Measurements from ENCODE around the gene GP1BA. TPM values are rescaled to one million over a fixed set of nuclear protein-coding genes. Genes with fewer than 3 reads are reported as not detected.

GP1BA gene
- total RNA-seq, 2 donors from 2014 or later = not detected

- 42% methylated on average over 7 of the region's 7 CpGs for WGBS
- no peaks in the 10 kb centered on the region for H3K36me3 ChIP-seq
- H3K4me3 ChIP-seq = peak within 1 kb of the TSS; percentile 94 to 100
- TF ChIP-seq POLR2AphosphoS5 (IDR thresholded peaks at IDR 0.05) = no peak
- no peak for TF ChIP-seq POLR2A (IDR thresholded peaks at IDR 0.05)
- no peak for TF ChIP-seq CTCF (IDR thresholded peaks at IDR 0.05)
- peaks cover 10% of the 10 kb centered on the region for H3K4me1 ChIP-seq (replicated peaks)
- intact Hi-C loops (cut with DNase I) = no loop called here
- H3K27me3 ChIP-seq (replicated peaks; ENCODE audit: insufficient read depth) = no peaks in the 10 kb centered on the region
- no peak for DNase-seq (ENCODE audit: low spot score)
- peak within 1 kb of the TSS; percentile 88 to 96 for H3K27ac ChIP-seq
- no peaks in the 10 kb centered on the region for H3K9me3 ChIP-seq
Observed at GRCh38 chr17:4950746-4951204, 18.7 kb downstream of the GP1BA start, which contains the start of gene ENO3. Gene ENO3, plus strand, starts transcription at chr17:4951119. Its CDS starts 711 bp downstream, at chr17:4951830.

GRCh38 chr17:4951486-4951885, 19.4 kb downstream of the GP1BA start:
- no peak for DNase-seq (ENCODE audit: low spot score)
- intact Hi-C loops (cut with DNase I) = no loop called here
- Histone ChIP-seq H3K4me1 (replicated peaks) (peaks cover 3% of the 10 kb centered on the region), H3K36me3 (no peaks in the 10 kb centered on the region), H3K27me3 (replicated peaks; ENCODE audit: insufficient read depth) (no peaks in the 10 kb centered on the region), H3K4me3 (no peak overlapping the region), H3K27ac (no peak overlapping the region), H3K9me3 (no peaks in the 10 kb centered on the region)
- TF ChIP-seq POLR2AphosphoS5 (IDR thresholded peaks at IDR 0.05) (no peak), CTCF (IDR thresholded peaks at IDR 0.05) (no peak)
- 84% methylated on average over 3 of the region's 3 CpGs for WGBS

- intact Hi-C loops (cut with DNase I) = no loop called here
- no peak for TF ChIP-seq CTCF (IDR thresholded peaks at IDR 0.05)
- no peak for TF ChIP-seq POLR2AphosphoS5 (IDR thresholded peaks at IDR 0.05)
- no peak for TF ChIP-seq POLR2A (IDR thresholded peaks at IDR 0.05)
- H3K4me3 ChIP-seq = no peak overlapping the region
- H3K36me3 ChIP-seq = no peaks in the 10 kb centered on the region
- H3K27me3 ChIP-seq (replicated peaks; ENCODE audit: insufficient read depth) = no peaks in the 10 kb centered on the region
- H3K4me1 ChIP-seq (replicated peaks) = no peaks in the 10 kb centered on the region
- H3K9me3 ChIP-seq = no peaks in the 10 kb centered on the region
- DNase-seq (ENCODE audit: low spot score) = no peak
- 62% methylated on average over 12 of the region's 14 CpGs for WGBS
- H3K27ac ChIP-seq = no peak overlapping the region
Observed at GRCh38 chr17:4953451-4953961, 21.4 kb downstream of the GP1BA start.

DNA sequence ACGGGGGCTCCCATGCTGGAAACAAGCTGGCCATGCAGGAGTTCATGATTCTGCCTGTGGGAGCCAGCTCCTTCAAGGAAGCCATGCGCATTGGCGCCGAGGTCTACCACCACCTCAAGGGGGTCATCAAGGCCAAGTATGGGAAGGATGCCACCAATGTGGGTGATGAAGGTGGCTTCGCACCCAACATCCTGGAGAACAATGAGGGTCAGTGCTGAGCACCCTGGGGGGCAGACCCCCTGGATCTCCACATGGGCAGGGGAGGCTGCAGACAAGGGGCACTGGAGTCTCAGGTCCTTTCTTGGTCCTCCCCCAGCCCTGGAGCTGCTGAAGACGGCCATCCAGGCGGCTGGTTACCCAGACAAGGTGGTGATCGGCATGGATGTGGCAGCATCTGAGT, 23.0 kb downstream of the GP1BA start:
- Histone ChIP-seq H3K27me3 (replicated peaks; ENCODE audit: insufficient read depth) (no peaks in the 10 kb centered on the region), H3K4me1 (replicated peaks) (no peaks in the 10 kb centered on the region), H3K36me3 (peaks cover 0 to 7% of the 10 kb centered on the region in 2 donors), H3K27ac (no peak overlapping the region), H3K9me3 (no peaks in the 10 kb centered on the region), H3K4me3 (no peak overlapping the region)
- DNase-seq (ENCODE audit: low spot score) = no peak
- intact Hi-C loops (cut with DNase I) = no loop called here
- TF ChIP-seq CTCF (IDR thresholded peaks at IDR 0.05) = no peak
- TF ChIP-seq POLR2AphosphoS5 (IDR thresholded peaks at IDR 0.05) = no peak
- 96% methylated on average over 8 of the region's 8 CpGs for WGBS

GRCh38 chr17:4956493-4957061, 24.5 kb downstream of the GP1BA start:
- WGBS = 80% methylated on average over 10 of the region's 10 CpGs
- Histone ChIP-seq H3K9me3 (no peaks in the 10 kb centered on the region), H3K27ac (no peak overlapping the region), H3K4me1 (replicated peaks) (no peaks in the 10 kb centered on the region), H3K36me3 (peaks cover 0 to 9% of the 10 kb centered on the region in 2 donors), H3K27me3 (replicated peaks; ENCODE audit: insufficient read depth) (no peaks in the 10 kb centered on the region), H3K4me3 (no peak overlapping the region)
- intact Hi-C loops (cut with DNase I) = no loop called here
- no peak for DNase-seq (ENCODE audit: low spot score)
- no peak for TF ChIP-seq POLR2A (IDR thresholded peaks at IDR 0.05)
- TF ChIP-seq POLR2AphosphoS5 (IDR thresholded peaks at IDR 0.05) = no peak
- no peak for TF ChIP-seq CTCF (IDR thresholded peaks at IDR 0.05)

All from prostate gland (tissue), 2 donors.